Effector CD8-positive, alpha-beta T cell (primary cell): ENCODE results near the gene GRP.

Experiments used
- DNase-seq: peaks from one replicate; lab custom pipeline; 2025; lab: John Stamatoyannopoulos, UW

Gene GRP

DNA sequence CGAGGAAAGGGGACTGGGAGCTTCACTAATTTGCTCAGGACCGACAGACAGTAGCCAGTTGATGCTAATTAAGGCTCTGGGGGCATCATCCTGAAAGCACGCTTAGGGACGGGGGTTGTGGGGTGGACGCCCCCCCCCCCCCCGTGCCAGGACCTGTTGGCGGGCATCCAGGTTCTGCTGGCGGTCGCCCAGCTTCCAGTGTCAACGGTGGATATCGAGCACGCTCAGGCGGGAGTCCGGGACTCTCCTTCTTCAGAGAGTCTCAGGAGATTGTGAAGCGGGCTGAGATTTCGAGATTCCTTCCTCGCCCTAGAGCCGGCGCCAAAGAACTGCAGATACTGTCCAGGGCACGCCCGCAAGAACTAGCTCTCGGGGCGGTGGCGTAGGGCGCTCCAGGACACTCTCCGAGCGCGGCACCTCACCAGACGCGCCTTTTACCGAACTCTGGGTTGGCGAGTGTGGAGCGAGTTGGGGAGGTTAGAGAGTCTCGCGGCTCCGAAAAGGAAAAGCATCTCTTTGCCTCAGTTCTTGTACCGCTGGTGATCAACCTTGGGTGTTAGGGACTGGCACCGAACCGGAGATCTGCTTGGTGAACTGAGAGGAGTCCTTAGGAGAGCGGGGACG is 47.7 kb downstream of the GRP start:
- no peak for DNase-seq

DNA sequence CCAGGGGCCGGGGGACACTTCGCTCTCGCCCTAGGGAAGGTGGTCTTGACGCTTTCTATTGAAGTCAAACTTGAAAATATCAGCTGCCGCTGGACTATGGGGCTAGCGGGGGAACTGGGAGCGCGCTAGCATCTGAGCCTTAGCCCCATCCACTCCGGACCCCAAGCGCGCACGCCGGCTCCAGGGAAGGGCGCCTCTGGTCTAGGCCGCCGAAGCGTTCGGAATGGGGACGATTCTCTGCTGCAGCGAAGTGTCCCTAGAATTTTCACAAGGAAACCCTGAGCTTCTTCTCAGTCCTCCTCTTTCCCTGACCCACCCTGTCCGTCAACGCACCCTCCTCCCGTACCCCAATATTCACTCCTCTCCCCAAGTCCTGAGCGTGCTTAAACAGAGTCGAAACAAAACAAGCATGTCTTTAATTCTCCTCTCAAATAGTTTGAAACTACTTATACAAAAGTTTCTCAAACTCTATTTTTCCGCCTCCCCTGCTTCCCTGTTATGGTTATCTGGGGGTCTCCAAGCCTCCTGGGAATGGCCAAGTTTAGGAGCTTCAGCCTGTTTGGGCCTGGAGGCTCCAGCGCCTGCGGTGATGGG is 48.3 kb downstream of the GRP start:
- no peak for DNase-seq

DNA sequence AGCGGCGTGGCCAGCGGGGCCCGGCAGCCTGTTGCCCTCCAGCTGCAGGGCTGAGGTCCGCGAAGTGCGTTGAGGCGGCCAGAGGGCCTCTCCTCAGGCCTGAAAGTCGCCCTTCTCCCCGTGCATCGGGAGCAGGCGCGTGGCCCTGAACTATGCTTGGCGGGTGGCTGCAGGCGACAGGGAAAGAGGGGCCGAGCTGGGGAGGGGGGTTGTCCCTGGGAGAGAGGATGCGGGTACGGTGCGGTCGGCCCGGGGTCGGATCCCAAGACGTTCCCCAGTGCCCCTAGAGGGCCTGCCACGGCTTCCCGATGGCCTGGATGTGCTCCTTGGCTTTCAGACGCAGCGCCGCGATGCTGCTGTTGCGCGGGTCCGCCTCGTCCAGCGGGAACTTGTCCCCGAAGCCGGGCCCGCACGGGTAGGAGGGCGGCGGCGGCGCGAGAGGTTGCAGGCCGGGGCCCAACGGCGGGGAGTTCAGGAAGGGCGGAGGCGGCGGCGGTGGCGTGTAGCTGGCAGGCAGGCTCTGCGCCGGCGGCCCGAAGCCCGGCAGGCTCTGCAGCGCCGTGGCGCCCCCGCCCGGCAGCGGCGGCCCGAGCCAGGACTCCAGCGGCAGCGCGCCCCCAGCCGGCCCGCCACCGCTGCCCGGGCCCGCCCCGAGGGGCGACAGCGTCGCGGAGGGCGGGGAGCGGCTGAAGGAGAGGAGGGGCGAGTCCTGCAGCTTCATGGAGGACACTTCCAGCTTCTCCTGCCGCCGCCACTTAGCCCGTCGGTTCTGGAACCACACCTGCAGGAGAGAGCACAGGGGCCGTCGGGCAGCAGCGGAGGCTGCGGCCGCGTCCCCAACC is 49.0 kb downstream of the GRP start:
- no peak for DNase-seq

DNA sequence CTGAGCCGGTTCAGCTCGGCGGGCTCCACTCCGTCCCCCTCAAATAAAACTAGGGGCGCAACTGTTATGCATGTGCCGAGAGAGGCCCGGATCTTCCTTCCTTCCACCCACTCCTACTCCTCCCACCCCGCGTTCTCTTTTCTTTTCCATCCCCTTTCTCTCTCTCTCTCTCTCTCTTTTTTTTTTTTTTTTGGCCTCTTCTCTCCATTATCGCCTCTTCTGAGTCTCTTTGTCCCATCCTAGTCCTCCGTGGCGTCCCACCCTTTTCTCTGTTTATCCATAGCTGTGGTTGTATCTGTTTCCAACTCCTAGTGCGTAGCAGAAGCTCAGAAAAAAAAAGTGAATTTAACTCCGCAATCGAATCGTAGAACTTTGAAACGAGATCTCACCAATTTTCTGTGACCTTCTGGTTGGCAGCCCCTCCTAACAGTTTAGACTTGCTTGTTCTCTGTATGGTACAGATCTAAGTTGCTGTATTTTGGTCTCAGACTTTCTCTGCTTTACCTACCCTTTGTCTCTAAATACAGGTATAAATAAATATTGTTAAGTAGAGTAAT is 49.7 kb downstream of the GRP start:
- DNase-seq: no peak

DNA sequence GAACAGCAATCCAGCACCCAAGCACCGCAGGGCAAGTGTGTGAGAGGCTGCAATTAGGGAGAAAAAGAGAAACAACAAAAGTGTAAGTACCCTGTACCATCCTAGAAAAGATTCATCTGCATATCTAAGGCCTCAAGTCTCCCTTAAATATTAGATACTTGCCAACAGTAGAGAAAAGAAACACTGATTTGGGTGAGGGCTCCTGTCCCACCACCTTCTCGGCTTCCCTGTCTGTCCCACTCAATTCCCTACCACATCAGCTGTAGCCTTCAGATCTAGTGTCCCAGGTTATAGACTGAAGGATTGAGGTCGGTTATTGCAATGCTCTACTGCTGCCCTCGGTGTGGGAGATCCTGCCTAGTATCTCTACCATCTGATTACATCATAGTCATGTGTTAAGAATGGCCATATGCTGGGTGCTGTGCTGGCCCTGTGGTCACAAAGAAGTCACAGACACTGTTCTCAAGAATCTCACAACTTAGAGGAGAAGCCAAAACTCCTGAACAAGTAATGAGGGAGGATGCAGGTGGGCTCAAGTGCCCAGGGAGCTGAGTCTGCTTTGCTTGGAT is 50.8 kb downstream of the GRP start:
- no peak for DNase-seq

DNA sequence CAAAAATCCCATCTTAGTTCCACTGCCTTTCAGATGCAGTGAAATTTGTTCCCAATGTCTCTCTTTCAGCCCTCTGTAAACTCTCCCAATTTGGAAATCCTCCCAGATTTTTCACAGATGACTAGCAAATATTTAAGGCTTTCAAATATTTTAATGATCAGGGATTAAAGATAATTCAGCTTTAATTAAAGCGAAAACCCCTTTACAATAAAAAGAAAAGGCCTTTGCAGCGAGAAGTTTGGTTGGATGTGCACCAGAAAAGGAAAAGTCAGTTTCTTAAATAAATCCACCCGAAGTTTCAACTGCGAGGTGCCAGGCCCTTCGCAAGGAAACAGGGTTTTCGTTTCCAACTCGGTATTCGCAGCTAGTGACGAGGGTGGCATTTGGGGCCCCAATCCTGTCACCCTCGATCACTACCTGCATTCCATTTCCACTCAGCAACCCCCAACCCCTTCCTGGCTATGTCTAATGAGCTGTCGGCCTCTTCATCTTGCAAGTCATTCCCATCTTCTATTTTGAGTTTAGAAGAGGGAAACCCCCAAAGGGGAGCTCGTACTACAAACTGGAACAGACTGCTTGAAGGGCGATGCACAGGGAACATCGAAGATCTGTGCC is 51.8 kb downstream of the GRP start:
- DNase-seq: no peak

DNA sequence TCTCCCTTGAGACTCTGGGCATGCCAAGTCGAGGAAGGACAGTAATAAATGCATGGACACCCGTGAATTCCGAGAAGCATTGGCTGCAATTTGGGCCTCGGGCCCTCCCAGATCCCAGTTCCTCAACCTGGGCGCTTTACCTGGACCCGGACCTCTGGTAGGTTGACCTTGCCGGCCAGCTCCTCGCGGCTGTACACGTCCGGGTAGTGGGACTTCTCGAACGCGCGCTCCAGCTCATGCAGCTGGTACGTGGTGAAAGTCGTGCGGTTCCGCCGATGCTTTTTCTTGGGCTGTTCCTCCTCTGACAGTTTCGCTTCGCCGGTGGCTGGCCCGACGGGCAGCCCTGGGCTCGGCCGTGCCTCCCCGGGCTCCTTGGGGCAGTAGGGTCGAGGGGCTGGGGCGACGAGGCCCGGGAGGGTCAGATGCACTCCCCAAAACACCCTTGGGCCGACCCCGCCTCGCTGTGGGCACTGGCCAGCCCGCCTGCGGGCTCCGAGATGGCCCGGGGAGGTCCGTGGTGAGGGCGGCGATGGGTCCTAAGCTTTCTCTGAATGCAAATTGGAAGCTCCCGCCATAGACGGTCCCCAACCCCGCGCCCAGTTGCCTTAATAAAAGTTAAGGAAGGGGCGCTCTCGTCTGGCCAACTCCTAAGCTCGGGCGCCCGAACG is 52.4 kb downstream of the GRP start:
- DNase-seq: no peak

DNA sequence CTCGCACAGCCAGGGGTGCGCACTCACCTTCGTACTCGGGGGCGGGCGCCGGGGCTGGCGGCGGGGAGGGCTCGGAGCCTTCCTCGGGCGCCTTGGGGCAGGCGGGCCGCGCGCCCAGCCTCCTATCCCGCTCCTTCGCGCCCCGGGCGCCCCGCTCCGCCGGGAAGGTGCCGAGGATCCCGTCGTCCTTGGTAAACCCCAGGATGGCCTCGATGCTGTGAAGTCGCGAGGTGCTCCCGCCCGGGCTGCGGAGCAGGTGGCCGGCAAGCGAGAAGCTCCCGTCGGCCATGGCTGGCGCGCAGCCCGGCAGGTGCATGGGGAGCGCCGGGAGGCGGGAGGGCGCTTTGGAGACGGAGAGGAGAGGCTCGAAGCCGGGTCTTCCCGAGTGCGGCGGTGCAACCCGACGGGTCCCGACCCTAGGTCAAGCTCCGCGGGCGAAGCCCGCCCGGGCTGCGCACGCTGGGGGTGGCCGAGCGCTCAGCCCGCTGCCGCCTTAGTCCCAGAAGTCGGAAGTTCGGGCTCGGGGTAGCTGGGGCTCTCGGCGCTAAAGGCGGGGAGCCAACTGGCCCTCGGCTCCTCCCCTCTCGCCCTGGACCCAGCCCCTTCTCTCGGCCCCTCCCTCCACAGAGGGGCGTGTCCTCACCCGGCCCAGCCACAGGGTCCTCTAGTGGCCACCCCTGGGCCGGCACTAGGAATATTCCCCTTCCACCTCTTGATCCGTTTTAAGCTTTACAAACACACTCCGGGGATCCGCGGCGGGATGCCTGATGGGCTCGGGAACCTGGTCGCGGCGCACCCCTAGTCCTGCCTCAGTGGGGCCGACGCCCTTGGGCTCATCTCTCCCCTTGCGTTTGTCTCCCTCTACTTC is 53.2 kb downstream of the GRP start, which contains the start of gene RAX:
Gene RAX (minus strand): TSS at position 564 of the 868 bp plus-strand sequence. CDS start 248 bp downstream, at position 316.
- DNase-seq: no peak

DNA sequence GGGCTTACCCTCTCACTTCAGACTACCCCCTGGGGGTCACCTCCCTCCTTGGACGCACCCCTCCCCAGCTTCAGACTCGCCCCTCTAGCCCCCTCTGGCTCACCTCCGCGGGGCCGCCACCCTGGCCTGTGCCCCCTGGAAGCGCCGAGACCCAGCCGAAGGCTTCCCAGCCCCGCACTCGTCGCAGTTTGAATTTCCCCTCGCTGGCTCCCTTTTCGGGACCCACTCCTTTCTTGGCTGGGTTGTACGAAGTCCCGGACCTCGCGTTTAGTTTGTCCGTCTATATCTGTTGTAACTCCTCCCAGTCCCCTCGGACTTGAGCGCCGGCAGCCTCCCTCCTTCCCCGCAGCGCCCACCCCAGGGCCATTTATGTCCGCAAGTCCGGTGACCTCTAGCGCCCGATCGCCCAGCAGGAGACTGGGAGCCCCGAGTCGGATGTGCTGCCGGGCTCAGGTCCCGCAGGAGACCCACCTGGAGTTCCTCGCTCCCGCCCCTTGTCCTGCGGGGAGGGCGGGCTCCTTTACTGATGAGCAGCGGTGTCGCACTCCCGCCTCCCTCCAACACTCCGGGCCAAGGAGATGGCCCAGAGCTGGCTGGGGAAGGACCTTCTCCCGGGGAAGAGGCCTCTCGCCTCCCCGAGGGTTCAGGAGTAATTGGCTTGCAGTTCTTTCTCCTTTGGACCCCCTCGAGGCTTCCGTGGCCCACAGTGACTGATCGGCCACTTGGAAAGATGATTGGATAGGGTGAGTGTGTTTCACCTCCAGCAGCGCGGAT is 54.0 kb downstream of the GRP start:
- no peak for DNase-seq

DNA sequence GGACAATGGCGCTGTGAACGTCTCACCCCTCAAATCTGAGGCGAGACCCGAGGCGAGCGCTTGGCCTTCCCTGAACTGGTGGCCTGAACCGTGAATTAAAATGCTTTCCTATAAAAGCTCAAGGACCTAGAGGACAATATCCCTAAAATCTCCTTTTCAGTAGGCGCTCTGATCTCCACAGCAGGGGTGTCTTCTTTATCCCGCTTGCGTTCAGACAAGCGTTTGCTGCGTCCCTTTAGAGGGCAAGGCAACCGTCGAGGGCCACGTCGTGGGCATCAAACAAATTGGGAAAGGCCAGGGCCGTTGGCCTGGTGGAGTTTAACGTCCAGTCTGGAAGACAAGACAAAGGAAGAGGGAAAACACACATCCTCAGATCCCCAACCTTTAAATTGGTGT is 54.6 kb downstream of the GRP start:
- no peak for DNase-seq

DNA sequence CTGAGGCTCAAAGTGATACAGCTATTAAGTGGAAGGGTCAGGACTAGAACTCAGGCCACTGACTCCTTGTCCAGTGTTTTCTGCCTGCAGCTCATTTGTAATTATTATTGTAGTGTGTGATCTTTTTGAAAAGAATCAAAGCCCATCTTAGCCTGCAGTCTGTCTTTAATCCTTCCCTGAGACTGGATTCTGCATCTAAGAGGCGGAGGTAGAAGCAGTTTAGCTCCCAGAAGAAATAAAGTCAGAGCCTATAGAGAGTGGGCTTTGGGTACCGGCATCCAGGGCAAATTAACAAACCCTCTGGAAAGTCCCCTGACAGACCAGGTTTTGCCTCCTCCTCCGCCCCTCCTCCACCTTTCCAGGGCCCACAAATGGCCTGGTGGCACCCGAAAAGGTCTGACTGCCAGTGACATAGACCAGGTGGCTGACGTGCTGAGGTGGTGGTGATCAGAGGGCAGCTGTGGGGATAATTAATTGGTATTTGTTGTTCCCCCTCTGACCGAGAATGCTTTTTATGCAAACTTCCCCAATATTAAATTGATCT is 55.5 kb downstream of the GRP start:
- DNase-seq: no peak

DNA sequence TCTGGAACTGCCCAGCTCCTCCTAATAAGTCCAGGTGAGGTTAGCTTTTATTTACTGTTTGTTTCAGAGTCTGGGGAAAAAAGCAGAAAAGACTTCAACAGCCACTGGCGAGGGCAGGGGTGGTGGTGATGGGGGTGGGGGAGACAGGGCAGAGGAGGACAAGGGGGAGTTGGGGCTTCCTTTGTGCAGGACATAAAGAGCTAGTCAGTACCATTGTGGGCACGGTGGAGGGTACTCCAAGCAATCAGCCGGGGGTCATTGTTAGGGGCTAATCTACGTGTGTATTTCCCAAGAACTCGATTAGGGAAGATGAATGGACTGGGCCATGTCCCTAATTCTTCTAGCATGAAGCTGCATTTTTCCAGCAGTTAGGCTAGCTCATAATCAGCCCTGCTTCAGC is 56.1 kb downstream of the GRP start:
- DNase-seq: no peak

DNA sequence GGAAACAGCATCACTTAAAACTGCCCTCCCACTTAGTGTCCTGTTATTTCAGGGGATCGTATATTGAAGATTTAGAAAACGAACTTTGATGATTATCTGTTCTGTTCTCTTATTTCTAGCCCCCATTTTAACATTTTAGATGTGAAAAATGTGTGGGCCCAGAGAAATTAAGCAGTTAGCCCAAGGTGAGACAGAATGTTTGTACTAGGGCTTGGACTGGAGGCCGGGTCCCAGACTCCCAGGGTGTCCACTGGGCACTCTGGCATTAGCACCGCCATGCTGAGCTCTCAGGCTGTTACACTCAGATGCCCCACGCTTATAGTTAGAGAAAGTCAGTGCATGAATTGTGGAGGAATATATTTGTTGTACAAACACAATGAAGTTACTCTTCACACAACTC is 58.8 kb downstream of the GRP start:
- DNase-seq: no peak

DNA sequence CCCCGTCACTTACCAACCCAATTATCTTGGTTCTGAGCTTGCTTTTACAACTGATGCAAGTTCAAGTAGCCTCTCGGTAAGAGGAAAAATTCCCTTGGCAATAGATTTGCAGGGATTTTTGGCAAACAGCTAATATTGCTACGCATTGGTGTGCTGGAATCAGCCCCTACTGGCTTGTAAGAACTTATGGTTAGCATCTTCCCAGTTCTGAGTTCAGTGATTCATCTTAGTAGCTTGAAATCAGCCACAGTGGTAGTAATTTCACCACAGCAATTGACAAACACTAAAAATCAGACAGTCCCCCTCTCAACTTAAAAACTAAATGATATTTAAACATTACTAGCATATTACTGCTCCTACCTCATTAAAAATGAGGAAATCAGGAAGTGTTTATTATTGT is 59.2 kb downstream of the GRP start:
- DNase-seq: no peak

DNA sequence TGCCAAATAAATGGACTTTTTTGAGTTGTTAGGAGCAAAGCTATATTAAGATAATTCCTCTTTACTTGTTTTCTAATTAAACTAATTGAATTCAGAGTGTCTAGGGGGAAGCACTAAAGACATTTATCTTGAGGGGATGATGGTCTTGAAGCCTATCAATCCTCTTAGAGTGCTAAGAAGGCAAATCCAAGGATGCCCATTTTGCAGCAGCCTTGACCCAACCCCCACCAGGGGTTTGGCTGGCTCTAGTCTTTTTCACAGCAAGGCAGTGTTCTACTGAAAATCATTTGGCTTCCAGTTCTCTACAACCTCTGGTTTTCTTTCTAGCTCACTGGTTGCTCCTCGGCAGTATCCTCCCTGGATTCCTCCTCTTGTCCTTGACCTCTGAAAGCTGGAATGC is 59.8 kb downstream of the GRP start:
- no peak for DNase-seq
